Breast epithelium (tissue), 4 donors: ENCODE data around the gene POU2F2. TPM values are rescaled to one million over a fixed set of nuclear protein-coding genes. Genes with fewer than 3 reads are reported as not detected.

Experiments used
- DNase-seq, 2 donors: peaks; one replicate each; pipeline ENCODE4 v3.0.0-alpha.2; 2019; ENCODE audit warnings: low spot score in 2 of 2
- H3K27ac ChIP-seq, 2 donors: fragments of 200-600 bp; sonication (generic) in 1 of 2; one replicate each; pipeline ENCODE4 v1.5.1; 2016 to 2019; ENCODE audit warnings: mild to moderate bottlenecking in 1 of 2
- H3K27me3 ChIP-seq, 2 donors: fragments of 200-600 bp; sonication (generic) in 1 of 2; one replicate each; pipeline versions ENCODE4 v1.5.1 to v1.6.0; 2017 to 2019; ENCODE audit warnings: control low read depth in 1 of 2, mild to moderate bottlenecking in 1 of 2
- H3K36me3 ChIP-seq: fragments of 200-600 bp; one replicate; pipeline ENCODE4 v1.5.1; 2019
- H3K4me1 ChIP-seq, 2 donors: fragments of 200-600 bp; sonication (generic); one replicate each; pipeline ENCODE4 v1.5.1; 2016 to 2019; ENCODE audit warnings: control low read depth in 1 of 2
- H3K4me3 ChIP-seq, 3 donors: fragments of 200-600 bp; sonication (generic); 1 replicate in 2 of 3; 2 replicates in 1 of 3; pipeline ENCODE4 v1.5.1; 2016 to 2019; ENCODE audit warnings: mild to moderate bottlenecking in 3 of 3, moderate library complexity in 2 of 3
- H3K9me3 ChIP-seq, 2 donors: fragments of 200-600 bp; sonication (generic) in 1 of 2; one replicate each; pipeline ENCODE4 v1.5.1; 2016 to 2019; ENCODE audit warnings: control low read depth in 1 of 2
- CTCF ChIP-seq, 3 donors: fragments of 450-650 bp; IDR thresholded peaks; one replicate each; pipeline ENCODE4 v1.5.1; 2016 to 2017; ENCODE audit warnings: antibody characterized with exemption in 3 of 3, mild to moderate bottlenecking in 3 of 3, moderate library complexity in 3 of 3
- POLR2A ChIP-seq: fragments of 450-650 bp; IDR thresholded peaks from one replicate; pipeline ENCODE4 v1.6.1; 2016; ENCODE audit warnings: antibody characterized with exemption, mild to moderate bottlenecking, moderate library complexity
- POLR2AphosphoS5 ChIP-seq, 3 donors: sonication (generic); formaldehyde crosslinking; IDR thresholded peaks; one replicate each; pipeline ENCODE4 v1.6.1; 2017; ENCODE audit warnings: antibody characterized with exemption in 3 of 3
- intact Hi-C: fragments of 100-400 bp; cut with DNase I; formaldehyde crosslinking; loops from one replicate; pipeline ENCODE4 v1.15.1; 2023; ENCODE audit warnings: low total_unique reads
- total RNA-seq, 3 donors: library from RNA; depleted of rRNA; stranded (reverse); fragments of >200 nt; gene quantifications; one replicate each; pipeline ENCODE4 v1.1.0, GENCODE V29; 2016

The POU2F2 gene
- total RNA-seq, 3 donors from 2014 or later = 1.2 to 2.9 (median 1.6) TPM

DNA sequence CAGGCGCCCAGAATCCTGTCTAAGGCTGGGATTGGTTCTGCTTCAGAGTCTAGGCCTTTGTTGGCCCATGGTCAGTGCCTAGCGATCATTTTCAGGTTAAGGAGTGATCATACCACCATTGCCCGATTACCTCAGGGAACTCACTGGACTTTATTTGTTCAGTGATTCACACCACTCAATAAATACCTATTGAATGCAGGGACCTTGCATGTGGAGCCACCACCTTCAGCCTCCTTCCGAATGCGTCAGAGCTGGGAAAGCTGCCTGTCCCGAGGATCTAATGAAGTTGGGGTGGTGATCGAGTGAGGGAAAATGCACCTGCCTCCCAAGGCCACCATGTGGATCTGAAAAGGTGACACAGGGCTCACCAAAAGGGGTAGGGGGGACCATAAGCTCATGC lies 40.0 kb upstream of the POU2F2 start:
- Histone ChIP-seq H3K9me3 (no peaks in the 10 kb centered on the region), H3K36me3 (no peaks in the 10 kb centered on the region), H3K27me3 (peaks cover 0 to 21% of the 10 kb centered on the region in 2 donors), H3K27ac (no peak overlapping the region), H3K4me1 (peaks cover 0 to 6% of the 10 kb centered on the region in 2 donors), H3K4me3 (no peak overlapping the region)
- intact Hi-C loops = no loop called here
- TF ChIP-seq CTCF (IDR thresholded peaks at IDR 0.05) (no peak), POLR2A (no peak), POLR2AphosphoS5 (IDR thresholded peaks at IDR 0.05) (no peak)
- DNase-seq = no peak

DNA sequence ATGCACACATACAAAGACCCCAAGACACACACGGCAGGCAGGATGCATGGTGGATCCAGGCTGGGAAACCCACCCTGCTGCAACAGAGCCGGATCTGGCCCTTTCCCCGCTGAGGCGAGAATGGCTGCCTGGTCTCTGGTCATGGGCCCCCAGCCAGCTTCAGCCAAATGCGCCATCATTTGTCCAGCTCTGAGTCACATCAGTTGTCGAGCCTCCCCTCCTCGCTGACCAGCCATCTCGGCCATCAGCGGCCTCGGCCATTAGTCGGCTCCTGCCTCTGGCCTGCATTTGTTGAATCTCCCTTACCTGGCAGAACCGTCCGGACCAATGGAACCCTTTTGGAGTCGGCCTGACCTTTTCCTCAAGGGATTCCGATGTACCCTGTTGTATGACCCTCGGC lies 38.5 kb upstream of the POU2F2 start:
- Histone ChIP-seq H3K36me3 (no peaks in the 10 kb centered on the region), H3K9me3 (no peaks in the 10 kb centered on the region), H3K27me3 (peaks cover 0 to 17% of the 10 kb centered on the region in 2 donors), H3K4me1 (peaks cover 0 to 2% of the 10 kb centered on the region in 2 donors), H3K27ac (no peak overlapping the region), H3K4me3 (no peak overlapping the region)
- intact Hi-C loops = no loop called here
- no peak for TF ChIP-seq POLR2A
- TF ChIP-seq POLR2AphosphoS5 (IDR thresholded peaks at IDR 0.05) = no peak
- TF ChIP-seq CTCF (IDR thresholded peaks at IDR 0.05) = no peak
- no peak for DNase-seq

- H3K4me1 ChIP-seq = no peaks in the 10 kb centered on the region
- TF ChIP-seq POLR2A (no peak), CTCF (IDR thresholded peaks at IDR 0.05) (no peak), POLR2AphosphoS5 (IDR thresholded peaks at IDR 0.05) (no peak)
- intact Hi-C loops = no loop called here
- peaks cover 0 to 7% of the 10 kb centered on the region in 2 donors for H3K27me3 ChIP-seq
- no peak for DNase-seq
- H3K4me3 ChIP-seq = no peak overlapping the region
- H3K36me3 ChIP-seq = no peaks in the 10 kb centered on the region
- H3K27ac ChIP-seq = no peak overlapping the region
- no peaks in the 10 kb centered on the region for H3K9me3 ChIP-seq
These were observed 37.5 kb upstream of the POU2F2 start for GRCh38 chr19:42169486-42170413.

DNA sequence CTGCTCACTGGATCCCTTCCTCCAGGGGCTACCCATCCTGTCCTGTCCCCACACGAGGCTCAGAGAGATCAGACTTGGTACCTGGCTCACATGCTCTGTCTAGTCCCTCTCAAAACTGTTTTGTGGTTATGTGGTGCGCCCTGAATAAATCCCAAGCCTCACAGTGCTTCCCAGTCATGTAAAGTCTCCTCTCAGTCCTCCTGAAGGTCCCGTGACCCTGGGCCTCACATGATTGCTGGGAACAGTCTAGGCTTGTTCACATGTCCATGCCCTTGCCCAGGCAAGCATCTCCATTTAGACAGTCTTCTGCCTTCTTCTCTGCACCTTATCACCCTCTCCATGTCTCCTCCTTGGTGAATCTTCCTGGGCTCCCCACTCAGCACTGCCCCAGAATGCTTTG lies 36.0 kb upstream of the POU2F2 start:
- H3K4me3 ChIP-seq = no peak overlapping the region
- H3K27me3 ChIP-seq = peaks cover 0 to 3% of the 10 kb centered on the region in 2 donors
- intact Hi-C loops = no loop called here
- no peak overlapping the region for H3K27ac ChIP-seq
- TF ChIP-seq POLR2AphosphoS5 (IDR thresholded peaks at IDR 0.05) (no peak), POLR2A (no peak), CTCF (IDR thresholded peaks at IDR 0.05) (no peak)
- no peaks in the 10 kb centered on the region for H3K9me3 ChIP-seq
- H3K4me1 ChIP-seq = no peaks in the 10 kb centered on the region
- no peaks in the 10 kb centered on the region for H3K36me3 ChIP-seq
- no peak for DNase-seq

GRCh38 chr19:42166316-42166715 lies 34.1 kb upstream of the POU2F2 start:
- intact Hi-C loops = no loop called here
- H3K27me3 ChIP-seq = no peaks in the 10 kb centered on the region
- no peak for DNase-seq
- no peak overlapping the region for H3K4me3 ChIP-seq
- no peaks in the 10 kb centered on the region for H3K36me3 ChIP-seq
- no peak overlapping the region for H3K27ac ChIP-seq
- TF ChIP-seq CTCF (IDR thresholded peaks at IDR 0.05) = no peak
- no peaks in the 10 kb centered on the region for H3K4me1 ChIP-seq
- no peaks in the 10 kb centered on the region for H3K9me3 ChIP-seq
